NT2/D1 (cell line): ENCODE data around the gene MAN1A1.

ENCODE experiments used
- SUZ12 ChIP-seq: IDR thresholded peaks from 2 replicates; pipeline ENCODE4 v1.6.1; 2011; ENCODE audit not compliant: insufficient read length, insufficient read depth; ENCODE audit errors: extremely low read depth
- YY1 ChIP-seq: IDR thresholded peaks from 2 replicates; pipeline ENCODE4 v1.6.1; 2011; ENCODE audit not compliant: insufficient read length, insufficient read depth
- ZNF274 ChIP-seq: IDR thresholded peaks from 2 replicates; pipeline ENCODE4 v1.6.1; 2011; ENCODE audit warnings: mild to moderate bottlenecking, low read depth, low read length

DNA sequence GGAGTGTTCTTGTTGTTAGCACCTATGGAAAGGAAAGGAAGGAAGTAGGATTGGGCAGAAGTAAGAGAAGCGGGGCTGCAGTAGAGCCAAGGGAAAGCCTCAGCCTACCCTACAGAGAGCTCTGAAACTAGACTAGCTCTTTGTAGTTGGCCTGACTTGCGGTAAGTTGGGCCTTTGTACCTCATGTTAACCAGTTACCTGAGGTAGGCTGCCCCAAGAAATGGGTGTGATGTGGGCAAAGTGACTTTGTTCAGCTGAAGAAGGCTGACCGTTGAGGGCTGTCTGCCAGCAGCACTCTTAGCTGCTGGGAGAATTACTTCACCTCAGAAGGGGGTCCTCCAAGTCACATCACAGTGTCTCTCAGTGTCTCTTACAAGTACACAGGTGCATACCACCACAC is 216.2 kb downstream of the MAN1A1 start:
- TF ChIP-seq ZNF274 (no peak), YY1 (no peak), SUZ12 (no peak)
